ENCODE measurements around the gene CYGB. TPM values are rescaled to one million over a fixed set of nuclear protein-coding genes. Genes with fewer than 3 reads are reported as not detected.
A peak's percentile ranks its signal among the peaks of the same experiment; 100 is the strongest.

CYGB gene
- total and polyA plus RNA-seq, 9 of the 15 experiments (the other 6 are each of a cell fraction or from before 2014, with no cell fraction given), result 0.08 to 0.95 (median 0.18) TPM; not detected in 5

DNA sequence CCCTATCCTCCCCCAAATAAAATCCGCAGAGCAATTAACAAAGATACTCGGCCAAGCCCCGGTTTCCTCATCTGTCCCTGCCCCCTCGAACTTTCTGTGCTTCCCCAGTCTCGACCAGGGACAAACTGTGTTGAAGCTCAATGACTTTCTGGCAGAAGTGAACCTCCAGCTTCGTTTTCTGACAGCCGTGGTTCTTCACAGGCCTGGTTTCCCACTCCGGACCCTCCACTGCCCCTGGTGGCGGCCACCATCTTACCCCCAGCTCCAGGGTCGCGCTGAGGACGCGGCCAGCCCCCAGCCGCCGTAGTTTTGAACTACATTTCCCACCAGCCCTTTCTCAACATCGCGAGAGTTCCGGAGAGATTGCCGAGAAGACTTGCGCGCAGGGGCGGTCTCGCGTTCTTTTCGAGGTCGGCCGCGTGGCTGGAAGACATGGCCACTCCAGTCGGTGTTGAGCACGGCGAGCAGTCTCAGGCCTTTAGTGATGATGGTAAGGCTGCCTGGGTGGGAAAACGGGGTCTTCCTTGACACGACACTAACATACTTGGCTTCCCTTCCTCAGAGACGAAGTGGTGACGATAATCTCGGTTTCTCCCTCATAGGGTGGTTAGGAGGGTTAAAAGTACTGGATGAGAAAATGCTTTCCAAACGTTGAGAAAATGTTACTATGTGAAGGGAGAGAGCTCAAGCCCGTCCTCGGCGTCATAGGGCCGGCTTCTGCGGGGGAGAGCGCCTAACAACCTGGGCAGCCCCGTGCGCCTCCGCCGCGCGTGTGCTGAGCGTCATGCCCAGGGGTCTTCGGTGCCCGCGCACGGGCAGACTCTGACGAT lies 20.1 kb upstream of the CYGB start (continued):
- TF ChIP-seq MYC (IDR thresholded peaks at IDR 0.05; ENCODE audit: low read depth, low read length), result peak; percentile 100
- TF ChIP-seq MYC (CRISPR knock-in tag; IDR thresholded peaks at IDR 0.05; ENCODE audit: borderline replicate concordance, low read depth), result peak; percentile 99
- peak; percentile 16 for TF ChIP-seq ZNF263 (CRISPR knock-in tag; IDR thresholded peaks at IDR 0.05; ENCODE audit: borderline replicate concordance)
- no peak for TF ChIP-seq ZNF551 (CRISPR knock-in tag; IDR thresholded peaks at IDR 0.05)
- peak; percentile 79; the same call in 1 of the 2 replicates for TF ChIP-seq MAFF (IDR thresholded peaks at IDR 0.05; ENCODE audit: low read length)
- TF ChIP-seq ZNF561 (CRISPR knock-in tag; conservative IDR thresholded peaks at IDR 0.05), result 0 out of 2 replicates have a peak, but pooled peaks have one; percentile 8
- peak in 1 of 2 experiments; percentile 74; a peak in 2 of 3 replicates for TF ChIP-seq CBX3 (IDR thresholded peaks at IDR 0.05; ENCODE audit: borderline replicate concordance in 1 of 2, low read length in 2 of 2)
- 0 out of 2 replicates have a peak, but pooled peaks have one; percentile 47 for TF ChIP-seq NR1H2 (CRISPR knock-in tag; IDR thresholded peaks at IDR 0.05)
- TF ChIP-seq, protein P1, sequence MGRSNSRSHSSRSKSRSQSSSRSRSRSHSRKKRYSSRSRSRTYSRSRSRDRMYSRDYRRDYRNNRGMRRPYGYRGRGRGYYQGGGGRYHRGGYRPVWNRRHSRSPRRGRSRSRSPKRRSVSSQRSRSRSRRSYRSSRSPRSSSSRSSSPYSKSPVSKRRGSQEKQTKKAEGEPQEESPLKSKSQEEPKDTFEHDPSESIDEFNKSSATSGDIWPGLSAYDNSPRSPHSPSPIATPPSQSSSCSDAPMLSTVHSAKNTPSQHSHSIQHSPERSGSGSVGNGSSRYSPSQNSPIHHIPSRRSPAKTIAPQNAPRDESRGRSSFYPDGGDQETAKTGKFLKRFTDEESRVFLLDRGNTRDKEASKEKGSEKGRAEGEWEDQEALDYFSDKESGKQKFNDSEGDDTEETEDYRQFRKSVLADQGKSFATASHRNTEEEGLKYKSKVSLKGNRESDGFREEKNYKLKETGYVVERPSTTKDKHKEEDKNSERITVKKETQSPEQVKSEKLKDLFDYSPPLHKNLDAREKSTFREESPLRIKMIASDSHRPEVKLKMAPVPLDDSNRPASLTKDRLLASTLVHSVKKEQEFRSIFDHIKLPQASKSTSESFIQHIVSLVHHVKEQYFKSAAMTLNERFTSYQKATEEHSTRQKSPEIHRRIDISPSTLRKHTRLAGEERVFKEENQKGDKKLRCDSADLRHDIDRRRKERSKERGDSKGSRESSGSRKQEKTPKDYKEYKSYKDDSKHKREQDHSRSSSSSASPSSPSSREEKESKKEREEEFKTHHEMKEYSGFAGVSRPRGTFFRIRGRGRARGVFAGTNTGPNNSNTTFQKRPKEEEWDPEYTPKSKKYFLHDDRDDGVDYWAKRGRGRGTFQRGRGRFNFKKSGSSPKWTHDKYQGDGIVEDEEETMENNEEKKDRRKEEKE (IDR thresholded peaks at IDR 0.05; ENCODE audit: borderline replicate concordance in 1 of 2, control insufficient read depth in 1 of 2, low read depth in 2 of 2, low read length in 1 of 2), result no peak
- no peak for TF ChIP-seq ZNF175 (CRISPR knock-in tag; IDR thresholded peaks at IDR 0.05; ENCODE audit: low read depth)
- TF ChIP-seq SRSF1 (IDR thresholded peaks at IDR 0.05; ENCODE audit: low read depth, low read length), result no peak
- peak; percentile 94 for TF ChIP-seq FOXK1 (CRISPR knock-in tag; IDR thresholded peaks at IDR 0.05; ENCODE audit: borderline replicate concordance)
- TF ChIP-seq, protein P2, sequence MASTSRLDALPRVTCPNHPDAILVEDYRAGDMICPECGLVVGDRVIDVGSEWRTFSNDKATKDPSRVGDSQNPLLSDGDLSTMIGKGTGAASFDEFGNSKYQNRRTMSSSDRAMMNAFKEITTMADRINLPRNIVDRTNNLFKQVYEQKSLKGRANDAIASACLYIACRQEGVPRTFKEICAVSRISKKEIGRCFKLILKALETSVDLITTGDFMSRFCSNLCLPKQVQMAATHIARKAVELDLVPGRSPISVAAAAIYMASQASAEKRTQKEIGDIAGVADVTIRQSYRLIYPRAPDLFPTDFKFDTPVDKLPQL (IDR thresholded peaks at IDR 0.05; ENCODE audit: extremely low read depth, insufficient read length), result peak; percentile 68
- peak; percentile 56 for TF ChIP-seq JUND (IDR thresholded peaks at IDR 0.05; ENCODE audit: borderline replicate concordance, low read depth, low read length)
- no peak; the same call in 2 of the 3 replicates for TF ChIP-seq JUND (tag; IDR thresholded peaks at IDR 0.05; ENCODE audit: borderline replicate concordance, low read depth, low read length)
- TF ChIP-seq KLF16 (IDR thresholded peaks at IDR 0.05), result no peak
- peak; percentile 97 for TF ChIP-seq RBM25 (IDR thresholded peaks at IDR 0.05; ENCODE audit: low read depth, low read length, severe bottlenecking)
- no peak for TF ChIP-seq POLR3A (IDR thresholded peaks at IDR 0.05; ENCODE audit: borderline replicate concordance, extremely low read depth, insufficient read depth, insufficient read length)
- TF ChIP-seq ZNF133 (CRISPR knock-in tag; IDR thresholded peaks at IDR 0.05), result no peak
- no peak for TF ChIP-seq MEIS2 (IDR thresholded peaks at IDR 0.05; ENCODE audit: partially characterized antibody)
- TF ChIP-seq, protein P3, sequence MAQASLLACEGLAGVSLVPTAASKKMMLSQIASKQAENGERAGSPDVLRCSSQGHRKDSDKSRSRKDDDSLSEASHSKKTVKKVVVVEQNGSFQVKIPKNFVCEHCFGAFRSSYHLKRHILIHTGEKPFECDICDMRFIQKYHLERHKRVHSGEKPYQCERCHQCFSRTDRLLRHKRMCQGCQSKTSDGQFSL (CRISPR knock-in tag; IDR thresholded peaks at IDR 0.05), result peak; percentile 57; the same call in 1 of the 2 replicates
- TF ChIP-seq, protein P3 (tag; IDR thresholded peaks at IDR 0.05), result peak in 1 of 2 experiments; percentile 12; a peak in 1 of 4 replicates
- TF ChIP-seq MTA3 (IDR thresholded peaks at IDR 0.05; ENCODE audit: borderline replicate concordance), result peak; percentile 50

Data from K562 (cell line).